HepG2 (cell line): ENCODE measurements around the gene ELL3. TPM values are rescaled to one million over a fixed set of nuclear protein-coding genes. Genes with fewer than 3 reads are reported as not detected.
A peak's percentile ranks its signal among the peaks of the same experiment; 100 is the strongest.
"Not testable (repeated sequence)": the region's sequence is repeated elsewhere in the genome, so short reads cannot be mapped to it uniquely, and the experiment has no call there.

ENCODE experiments used
- ASH2L ChIP-seq: fragments of 300-600, 200-600 bp; sonication (generic); IDR thresholded peaks from 2 replicates; pipeline ENCODE4 v1.7.0; 2017; ENCODE audit warnings: low read depth, mild to moderate bottlenecking, moderate library complexity, mixed read lengths, low read length; ENCODE audit not compliant: insufficient read length
- ATF4 ChIP-seq, 2 experiments: fragments of 450-650 bp in 1 of 2; sonication (generic) in 1 of 2; formaldehyde crosslinking; IDR thresholded peaks; 2 replicates each; pipeline versions ENCODE4 v1.5.0 to v1.8.0; 2020 to 2022; ENCODE audit warnings: mild to moderate bottlenecking in 1 of 2, missing genetic modification reagents in 1 of 2
- BRF2 ChIP-seq: sonication (generic); formaldehyde crosslinking; IDR thresholded peaks from 2 replicates; pipeline ENCODE4 v1.8.1; 2022; ENCODE audit warnings: mild to moderate bottlenecking, missing genetic modification reagents
- DMAP1 ChIP-seq: IDR thresholded peaks from 2 replicates; pipeline ENCODE4 v1.6.1; 2016
- DRAP1 ChIP-seq: IDR thresholded peaks from 2 replicates; pipeline ENCODE4 v1.6.1; 2016; ENCODE audit warnings: missing genetic modification reagents, missing compliant biosample characterization
- NFYB ChIP-seq: sonication (generic); formaldehyde crosslinking; IDR thresholded peaks from 2 replicates; pipeline ENCODE4 v1.4.0; 2020; ENCODE audit warnings: missing genetic modification reagents
- NONO ChIP-seq, 2 experiments: fragments of 450-650 bp in 1 of 2; sonication (generic) in 1 of 2; formaldehyde crosslinking in 1 of 2; IDR thresholded peaks in 1 of 2; conservative IDR thresholded peaks in 1 of 2; 2 replicates each; pipeline versions ENCODE4 v1.6.1 to v1.8.0; 2017 to 2022; ENCODE audit warnings: mild to moderate bottlenecking in 1 of 2, missing genetic modification reagents in 1 of 2, moderate library complexity in 1 of 2
- POLR2AphosphoS5 ChIP-seq: IDR thresholded peaks from 2 replicates; pipeline ENCODE4 v1.6.1; 2012; ENCODE audit warnings: low read depth, low read length
- SP1 ChIP-seq, 2 experiments: fragments of 450-650 bp in 1 of 2; sonication (generic) in 1 of 2; formaldehyde crosslinking in 1 of 2; IDR thresholded peaks; 2 replicates each; pipeline versions ENCODE4 v1.4.0 to v1.6.1; 2016 to 2020; ENCODE audit warnings: missing genetic modification reagents in 1 of 2
- SPEN ChIP-seq: sonication (generic); formaldehyde crosslinking; IDR thresholded peaks from 2 replicates; pipeline ENCODE4 v1.5.1; 2020; ENCODE audit warnings: low read depth, mild to moderate bottlenecking, missing genetic modification reagents
- TFAP4 ChIP-seq: sonication (generic); IDR thresholded peaks from 2 replicates; pipeline ENCODE4 v1.6.1; 2016; ENCODE audit warnings: low read depth, borderline replicate concordance
- ZBTB44 ChIP-seq: sonication (generic); formaldehyde crosslinking; IDR thresholded peaks from 2 replicates; pipeline ENCODE4 v1.4.0; 2020; ENCODE audit warnings: missing genetic modification reagents
- ZNF225 ChIP-seq: sonication (generic); formaldehyde crosslinking; IDR thresholded peaks from 2 replicates; pipeline ENCODE4 v1.4.0; 2020; ENCODE audit warnings: mild to moderate bottlenecking, missing genetic modification reagents
- ZNF281 ChIP-seq: sonication (generic); formaldehyde crosslinking; IDR thresholded peaks from 2 replicates; pipeline ENCODE4 v1.4.0; 2020; ENCODE audit warnings: missing genetic modification reagents, borderline replicate concordance
- ZNF883 ChIP-seq: sonication (generic); formaldehyde crosslinking; IDR thresholded peaks from 2 replicates; pipeline ENCODE4 v1.5.1; 2020; ENCODE audit warnings: mild to moderate bottlenecking, missing genetic modification reagents; ENCODE audit errors: not compliant biosample characterization
- ZNF891 ChIP-seq: sonication (generic); formaldehyde crosslinking; IDR thresholded peaks from 2 replicates; pipeline ENCODE4 v1.5.0; 2020; ENCODE audit warnings: mild to moderate bottlenecking, missing genetic modification reagents
- polyA plus RNA-seq, 8 experiments: library from polyadenylated mRNA; depleted of rRNA in 3 of 8; stranded (reverse) in 7 of 8; unstranded in 1 of 8; fragments of >200 nt; fragmentation: Illumina TruSeq in 4 of 8; extraction: Trizol in 4 of 8; gene quantifications; 2 replicates each; pipeline versions ENCODE4 v1.2.1 to v1.2.3, GENCODE V29; 2011 to 2016; ENCODE audit warnings: low read depth in 4 of 8, missing spikeins in 1 of 8, mixed read lengths in 1 of 8; ENCODE audit not compliant: insufficient read depth in 1 of 8
- total RNA-seq, 5 experiments: library from RNA; depleted of rRNA; stranded (reverse); fragments of >200 nt; fragmentation: Illumina TruSeq; extraction: Trizol; gene quantifications; 2 replicates each; pipeline ENCODE4 v1.2.3, GENCODE V29; 2016; ENCODE audit warnings: low read depth in 1 of 5

ELL3 gene
- total and polyA plus RNA-seq, 2 of the 13 experiments (the other 11 are each of a cell fraction or from before 2014, with no cell fraction given) = 6.1 to 8.8 TPM

GRCh38 chr15:43746245-43746902, 30.4 kb downstream of the ELL3 start, which contains the start of gene PDIA3 (continued):
- TF ChIP-seq DMAP1 (CRISPR knock-in tag) (peak; percentile 94), ZNF883 (CRISPR knock-in tag) (peak; percentile 89), SP1 (CRISPR knock-in tag; IDR thresholded peaks at IDR 0.05) (peak; percentile 63), ATF4 (CRISPR knock-in tag; IDR thresholded peaks at IDR 0.05) (0 out of 4 replicates have a peak, but pooled peaks of 1 of the 2 experiments have one; percentile 39), NONO (CRISPR knock-in tag; conservative IDR thresholded peaks at IDR 0.05) (peak; percentile 94), ZNF891 (CRISPR knock-in tag) (peak; percentile 45; the same call in 1 of the 2 replicates), ZBTB44 (CRISPR knock-in tag) (0 out of 2 replicates have a peak, but pooled peaks have one; percentile 14), NFYB (CRISPR knock-in tag) (peak; percentile 86), POLR2AphosphoS5 (peak; percentile 80), SPEN (CRISPR knock-in tag) (peak; percentile 80), TFAP4 (peak; percentile 26; the same call in 1 of the 2 replicates), ZNF225 (peak; percentile 74; the same call in 1 of the 2 replicates), ASH2L (peak; percentile 75), ZNF281 (CRISPR knock-in tag) (peak; percentile 89), BRF2 (peak; percentile 55; the same call in 1 of the 2 replicates), DRAP1 (CRISPR knock-in tag) (peak; percentile 95)
- TF ChIP-seq SP1, NONO (IDR thresholded peaks at IDR 0.05): not testable (repeated sequence)
